HG02610 (cell line): ENCODE measurements around the gene TTLL13.
A peak's percentile ranks its signal among the peaks of the same experiment; 100 is the strongest.
"Not testable (repeated sequence)": the region's sequence is repeated elsewhere in the genome, so short reads cannot be mapped to it uniquely, and the experiment has no call there.

ENCODE experiments used
- ATAC-seq: cut with Tn5 transposase; IDR thresholded peaks from one replicate; pipeline ENCODE4 v1.9.1; 2021; ENCODE audit warnings: mild to moderate bottlenecking, moderate library complexity; ENCODE audit not compliant: unreplicated experiment

Gene TTLL13

GRCh38 chr15:90233387-90234095 is 15.8 kb upstream of the TTLL13 start, which contains the start of gene CIB1:
TSS of gene CIB1 (minus strand) at chr15:90233941. CDS start at chr15:90233885, 56 bp downstream.
- peak; percentile 87 for ATAC-seq

DNA sequence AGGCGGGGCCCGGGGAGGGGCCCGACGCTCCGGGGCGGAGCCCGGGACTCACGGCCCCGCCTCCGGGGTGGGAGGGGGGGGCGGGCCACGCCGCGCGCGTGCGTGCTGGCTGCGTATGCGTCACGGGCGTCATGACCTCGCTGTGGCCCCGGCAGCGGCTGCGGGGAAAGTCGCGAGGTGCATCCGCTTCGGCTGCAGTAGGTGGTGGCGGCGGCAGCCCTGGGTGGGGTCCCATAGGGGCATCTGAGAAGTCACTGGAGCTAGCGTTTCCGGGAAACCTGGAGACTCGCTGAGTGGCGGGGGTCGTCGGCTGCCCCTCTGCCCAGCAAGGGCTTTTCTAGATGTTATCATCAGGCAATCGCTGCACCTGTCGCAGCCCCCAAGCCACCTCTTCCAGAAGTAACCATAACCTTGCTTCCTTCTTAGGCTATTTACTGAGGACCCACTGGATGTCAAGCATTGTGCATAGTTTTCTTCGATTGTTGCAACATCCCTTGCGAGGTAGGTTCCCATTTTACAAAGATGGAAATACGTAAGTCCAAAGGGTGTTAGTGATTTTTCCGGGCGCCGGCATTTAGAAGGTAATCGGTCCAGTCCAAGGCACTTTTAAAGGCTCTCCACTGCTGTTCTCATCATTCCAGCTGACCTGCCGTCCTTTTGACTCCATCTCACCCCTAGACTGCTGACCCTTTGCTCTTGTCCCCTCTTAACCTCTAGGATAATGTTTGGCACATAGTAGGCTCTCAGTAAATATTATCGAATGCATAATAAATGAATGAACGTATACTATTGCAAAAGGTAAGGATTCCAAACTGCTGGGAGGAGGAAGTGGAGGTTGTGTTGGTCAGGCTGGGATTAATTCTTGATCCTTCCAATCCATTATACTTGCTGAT is 15.0 kb upstream of the TTLL13 start, which contains the start of gene GDPGP1:
Gene GDPGP1, plus strand, starts transcription at position 114 of the 893 bp plus-strand sequence. CDS start 6,700 bp downstream, outside the sequence.
- ATAC-seq: peak; percentile 73

DNA sequence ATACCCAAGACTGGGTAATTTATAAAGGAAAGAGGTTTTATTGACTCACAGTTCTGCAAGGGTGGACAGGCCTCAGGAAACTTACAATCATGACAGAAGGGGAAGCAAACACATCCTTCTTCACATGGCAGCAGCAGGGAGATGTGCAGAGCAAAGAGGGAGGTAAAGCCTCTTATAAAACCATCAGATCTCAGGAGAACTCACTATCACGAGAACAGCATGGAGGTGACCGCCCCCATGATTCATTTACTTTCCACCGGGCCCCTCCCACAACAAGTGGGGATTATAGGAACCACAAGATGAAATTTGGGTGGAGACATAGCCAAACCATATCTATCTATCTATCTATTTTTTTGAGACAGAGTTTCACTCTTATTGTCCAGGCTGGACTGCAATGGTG is 10.0 kb upstream of the TTLL13 start:
- ATAC-seq: no peak

GRCh38 chr15:90240856-90241255 is 8.5 kb upstream of the TTLL13 start:
- ATAC-seq: no peak

- ATAC-seq: no peak
Observed at GRCh38 chr15:90241343-90242192, 7.8 kb upstream of the TTLL13 start.

DNA sequence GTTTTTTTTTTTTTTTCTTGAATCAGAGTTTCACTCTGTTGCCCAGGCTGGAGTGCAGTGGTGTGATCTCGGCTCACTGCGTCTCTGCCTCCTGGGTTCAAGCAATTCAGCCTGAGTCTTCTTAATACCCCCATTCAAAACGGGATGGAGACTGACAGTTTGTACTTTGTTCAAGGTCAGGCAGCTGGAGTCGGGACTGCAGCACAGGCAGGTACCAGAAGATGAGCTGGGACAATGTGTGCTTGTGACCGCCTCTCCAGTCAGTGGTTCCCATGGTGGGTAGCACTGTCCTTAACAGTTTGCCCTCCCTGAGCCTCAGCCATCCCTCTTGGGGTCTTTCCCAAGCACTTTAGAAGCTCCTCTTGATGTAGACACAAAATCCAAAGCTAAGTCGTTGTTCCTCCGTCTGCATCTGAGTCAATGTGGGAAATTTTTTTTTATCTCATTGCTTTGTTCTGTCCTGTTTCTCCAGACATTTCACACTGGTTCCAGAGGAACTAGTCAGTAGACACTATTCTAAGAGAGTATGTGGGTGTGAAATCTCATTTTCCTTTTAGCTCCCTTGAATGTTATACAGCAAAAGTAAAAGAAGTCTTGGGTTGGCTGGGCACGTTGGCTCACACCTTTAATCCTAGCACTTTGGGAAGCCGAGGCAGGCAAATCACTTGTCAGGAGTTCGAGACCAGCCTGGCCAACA is 5.3 kb upstream of the TTLL13 start:
- ATAC-seq: no peak

DNA sequence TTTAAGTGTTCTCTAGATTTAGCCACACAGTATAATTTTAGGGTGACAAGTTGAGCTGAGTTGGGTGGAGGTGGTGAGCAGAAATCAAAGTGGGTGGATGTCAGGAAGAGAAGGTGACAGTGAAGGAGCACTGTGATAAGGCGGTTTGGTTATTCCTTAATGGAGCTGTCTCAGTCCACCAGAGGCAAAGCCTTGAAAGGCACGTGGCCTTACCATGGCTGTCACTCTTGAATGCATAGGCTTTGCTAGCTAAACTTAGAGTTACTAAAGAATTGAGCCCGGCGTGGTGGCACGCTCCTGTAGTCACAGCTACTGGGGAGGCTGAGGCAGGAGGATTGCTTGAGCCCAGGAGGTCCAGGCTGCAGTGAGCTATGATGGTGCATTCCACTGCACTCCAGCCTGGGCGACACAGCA is 560 bp upstream of the TTLL13 start:
- ATAC-seq: no peak

DNA sequence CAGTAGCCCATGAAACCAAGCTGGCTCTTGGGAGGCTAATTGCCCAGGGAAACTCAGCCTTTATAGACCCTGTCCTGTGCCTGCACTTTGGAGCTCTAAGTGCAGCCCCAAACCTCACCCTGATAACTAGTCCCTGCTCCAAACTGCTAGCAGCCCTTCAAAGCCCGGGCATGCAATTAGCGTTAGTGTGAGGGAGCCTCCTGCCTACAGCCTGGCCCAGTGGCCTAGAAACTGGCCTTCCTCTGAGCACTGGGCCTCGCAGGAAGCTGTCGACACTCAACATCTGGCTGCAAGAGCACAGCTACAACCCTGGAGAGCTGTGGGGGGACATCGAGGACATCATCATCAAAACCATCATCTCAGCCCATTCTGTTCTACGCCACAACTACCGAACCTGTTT is 8.4 kb downstream of the TTLL13 start:
- no peak for ATAC-seq

GRCh38 chr15:90259524-90259923 is 10.2 kb downstream of the TTLL13 start:
- ATAC-seq: peak; percentile 87

DNA sequence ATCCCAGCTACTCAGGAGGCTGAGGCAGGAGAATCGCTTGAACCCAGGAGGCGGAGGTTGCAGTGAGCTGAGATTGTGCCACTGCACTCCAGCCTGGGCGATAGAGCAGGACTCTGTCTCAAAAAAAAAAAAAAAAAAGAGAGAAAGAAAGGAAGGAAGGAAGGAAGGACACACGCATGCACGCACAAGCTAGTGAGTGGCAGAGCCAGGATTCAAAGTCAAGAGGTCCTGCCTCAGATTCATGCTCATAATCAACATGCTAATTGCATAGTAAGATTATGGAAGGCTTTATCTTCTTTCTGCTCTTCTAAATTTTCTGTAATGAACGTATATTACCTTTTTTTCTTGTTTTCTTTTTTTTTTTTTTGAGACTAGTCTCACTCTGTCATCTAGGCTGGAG is 11.4 kb downstream of the TTLL13 start:
- not testable (repeated sequence) for ATAC-seq

DNA sequence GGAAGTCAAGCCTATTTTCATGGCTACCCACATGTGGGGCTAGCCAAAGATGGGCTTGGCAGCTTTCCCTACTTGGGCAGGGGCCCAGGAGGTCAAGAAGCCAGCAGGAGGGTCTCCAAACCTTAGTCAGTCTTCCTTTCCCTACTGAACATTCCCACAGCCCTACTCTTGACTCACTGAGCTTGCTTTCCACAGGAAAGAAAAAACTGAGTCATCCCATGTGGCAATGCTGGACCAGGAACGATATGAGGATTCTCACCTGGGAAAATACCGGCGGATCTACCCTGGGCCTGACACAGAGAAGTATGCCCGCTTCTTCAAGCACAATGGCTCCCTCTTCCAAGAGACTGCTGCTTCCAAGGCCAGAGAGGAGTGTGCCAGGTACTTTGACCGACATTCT is 12.5 kb downstream of the TTLL13 start:
- ATAC-seq: no peak

DNA sequence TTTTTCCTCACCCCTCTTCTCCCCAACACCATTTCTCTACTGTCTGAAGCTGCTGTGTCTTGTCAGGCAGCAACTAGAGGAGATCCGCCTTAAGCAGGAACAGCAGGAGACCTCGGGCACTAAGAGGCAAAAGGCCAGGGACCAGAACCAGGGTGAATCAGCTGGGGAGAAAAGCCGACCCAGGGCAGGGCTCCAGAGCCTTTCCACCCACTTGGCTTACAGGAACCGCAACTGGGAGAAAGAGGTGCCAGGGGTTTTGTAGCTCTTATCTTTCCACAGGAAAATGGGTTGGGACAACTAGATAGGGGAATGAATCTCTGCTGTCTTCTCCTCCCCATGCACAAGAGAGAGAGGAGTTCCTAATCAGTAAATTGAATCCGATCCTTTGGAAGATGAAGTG is 13.1 kb downstream of the TTLL13 start:
- ATAC-seq: no peak

DNA sequence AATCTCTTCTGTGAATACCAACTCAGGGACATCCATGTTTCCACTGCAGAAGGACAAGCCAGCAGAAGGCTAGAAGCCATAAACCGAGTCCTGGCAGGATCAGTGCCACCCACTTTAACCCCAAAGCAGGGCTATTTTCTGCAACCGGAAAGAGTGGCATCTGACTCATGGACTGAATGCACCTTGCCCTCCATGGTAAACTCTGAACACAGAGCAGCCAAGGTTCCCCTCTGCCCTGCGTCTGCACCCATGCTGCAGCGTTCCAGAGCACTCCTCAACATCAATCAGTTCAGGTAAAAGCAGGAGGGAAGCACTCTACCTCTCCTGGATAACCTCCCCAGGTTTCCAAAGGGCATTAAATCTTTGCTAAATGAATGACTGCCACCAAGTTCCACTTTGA is 15.3 kb downstream of the TTLL13 start:
- ATAC-seq: no peak

GRCh38 chr15:90265271-90266060 is 16.1 kb downstream of the TTLL13 start, which contains the start of gene NGRN:
TSS of gene NGRN (plus strand) at chr15:90265672. CDS start at chr15:90265713, 41 bp downstream.
- ATAC-seq: peak; percentile 92

DNA sequence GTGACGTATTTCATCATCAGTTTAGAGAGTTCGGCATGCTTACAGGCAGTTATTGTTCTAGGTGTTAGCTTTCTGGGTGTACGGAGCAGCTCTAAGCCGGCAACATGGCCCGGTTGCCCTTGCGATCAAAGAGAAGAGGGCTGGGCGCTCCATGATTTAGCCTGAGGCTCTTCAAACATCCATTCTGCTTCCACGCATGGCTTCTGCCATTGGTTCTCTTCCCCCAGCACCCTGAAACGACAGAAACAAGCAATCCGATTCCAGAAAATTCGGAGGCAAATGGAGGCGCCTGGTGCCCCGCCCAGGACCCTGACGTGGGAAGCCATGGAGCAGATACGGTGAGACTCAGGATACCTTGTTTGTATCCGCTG is 16.7 kb downstream of the TTLL13 start:
- peak; percentile 16 for ATAC-seq

DNA sequence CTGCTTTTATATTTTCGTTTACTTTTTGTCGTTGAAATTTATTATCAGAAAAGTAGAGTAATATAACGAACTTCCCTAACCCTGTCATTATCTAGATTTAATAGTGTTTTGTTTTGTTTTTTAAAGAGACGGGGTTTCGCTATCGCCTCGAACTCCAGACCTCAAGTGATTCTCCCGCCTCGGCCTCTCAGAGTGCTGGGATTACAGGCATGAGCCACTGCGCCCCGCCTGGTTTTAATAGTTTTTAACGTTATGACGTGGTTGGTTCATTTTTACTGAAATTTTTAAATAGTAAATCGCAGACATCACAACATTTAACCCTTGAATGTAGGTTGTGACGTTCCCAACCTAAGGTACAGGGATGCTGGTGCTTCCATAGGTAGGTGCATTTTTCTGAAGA is 17.1 kb downstream of the TTLL13 start:
- ATAC-seq: no peak

DNA sequence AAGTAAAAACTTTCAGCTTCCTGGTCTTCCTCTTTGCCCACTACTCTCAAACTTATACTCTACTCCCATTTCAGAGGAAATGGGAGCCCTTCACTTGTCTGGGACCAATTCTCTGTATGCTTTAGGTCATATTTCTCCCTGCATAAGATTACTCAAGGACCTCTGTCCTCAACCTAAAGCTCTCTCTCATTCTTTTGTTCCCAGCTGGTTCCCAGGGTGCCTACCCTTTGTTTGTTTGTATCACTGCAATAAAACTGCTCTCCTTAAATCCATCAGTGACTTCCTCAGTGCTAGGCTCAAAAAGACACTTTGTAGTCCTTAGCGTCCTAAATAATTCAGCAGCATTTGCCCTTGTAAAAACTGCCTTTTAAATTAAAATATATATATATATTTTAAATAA is 19.1 kb downstream of the TTLL13 start:
- no peak for ATAC-seq

GRCh38 chr15:90270502-90271150 is 21.3 kb downstream of the TTLL13 start:
- ATAC-seq: no peak
